Right renal pelvis (tissue), 4 donors: ENCODE results near the gene PKHD1. TPM values are rescaled to one million over a fixed set of nuclear protein-coding genes. Genes with fewer than 3 reads are reported as not detected.
A peak's percentile ranks its signal among the peaks of the same experiment; 100 is the strongest.
"Not testable (repeated sequence)": the region's sequence is repeated elsewhere in the genome, so short reads cannot be mapped to it uniquely, and the experiment has no call there.

Experiments used
- DNase-seq, 4 donors: peaks; one replicate each; pipeline ENCODE4 v3.0.0-alpha.2; 2013; ENCODE audit warnings: low read depth in 4 of 4, low spot score in 3 of 4, missing footprints in 1 of 4
- polyA plus RNA-seq, 4 donors: library from polyadenylated mRNA; unstranded; fragments of 120-200 nt; gene quantifications; one replicate each; pipeline ENCODE4 v1.2.1, GENCODE V29; 2013; ENCODE audit not compliant: insufficient read length in 4 of 4

The PKHD1 gene
- polyA plus RNA-seq, 4 donors: 19.6 to 24.9 (median 22.1) TPM

DNA sequence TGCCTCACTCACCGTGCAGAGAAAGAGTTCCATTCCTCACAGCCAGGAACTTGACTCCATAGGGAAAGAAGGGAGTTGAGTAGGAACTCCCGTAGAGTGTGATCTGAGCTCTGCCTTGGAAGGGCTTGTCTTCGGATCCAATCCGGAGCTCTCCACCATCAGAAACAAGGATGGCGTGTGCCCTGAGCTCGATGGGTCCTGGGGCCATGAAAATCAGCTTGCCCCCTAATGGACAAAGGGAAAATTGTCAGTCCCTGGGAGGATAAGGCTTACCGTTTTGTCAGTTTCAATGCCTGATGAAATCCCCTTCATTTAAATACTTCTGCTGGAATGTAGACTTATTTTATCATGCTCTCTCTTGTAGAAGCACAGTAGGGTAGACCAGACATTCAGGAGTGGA lies 153.3 kb downstream of the PKHD1 start:
- DNase-seq: no peak

DNA sequence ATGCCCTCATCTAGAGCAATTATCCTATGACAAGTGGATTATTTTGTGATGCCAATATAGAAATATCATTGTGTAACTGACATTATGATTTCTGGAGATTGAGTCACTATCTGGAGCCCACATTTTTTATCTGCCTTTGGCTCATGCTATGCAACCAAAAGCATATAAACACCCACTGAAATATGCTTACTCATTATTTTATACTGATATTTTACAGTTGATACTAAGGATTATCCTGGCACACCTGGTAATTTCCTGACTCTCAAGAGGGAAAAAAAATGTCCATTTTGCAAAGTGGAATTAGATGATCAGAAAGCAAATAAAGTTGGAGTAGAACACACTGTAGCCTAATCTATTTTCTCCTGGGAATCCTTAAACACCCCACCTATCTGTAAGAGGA lies 154.5 kb downstream of the PKHD1 start:
- DNase-seq: no peak

DNA sequence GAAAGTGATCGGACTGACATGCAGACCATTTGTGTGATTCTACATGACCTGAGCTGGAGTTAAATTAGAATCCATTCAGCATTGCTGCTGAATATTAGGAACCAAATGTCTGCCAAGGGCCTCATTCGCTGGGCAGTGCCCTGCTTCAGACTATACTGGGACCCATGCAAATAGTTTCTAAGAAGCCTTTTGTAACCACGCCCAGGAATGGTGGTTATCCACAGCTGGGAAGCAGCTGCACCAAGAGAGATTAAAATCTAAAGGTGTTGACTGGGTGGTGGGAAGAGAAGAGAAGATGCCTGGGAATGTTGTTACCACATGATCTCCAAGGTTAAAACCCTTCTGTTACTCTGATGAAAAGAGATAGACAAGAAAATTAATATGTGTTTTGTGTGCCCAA lies 156.8 kb downstream of the PKHD1 start:
- no peak for DNase-seq

DNA sequence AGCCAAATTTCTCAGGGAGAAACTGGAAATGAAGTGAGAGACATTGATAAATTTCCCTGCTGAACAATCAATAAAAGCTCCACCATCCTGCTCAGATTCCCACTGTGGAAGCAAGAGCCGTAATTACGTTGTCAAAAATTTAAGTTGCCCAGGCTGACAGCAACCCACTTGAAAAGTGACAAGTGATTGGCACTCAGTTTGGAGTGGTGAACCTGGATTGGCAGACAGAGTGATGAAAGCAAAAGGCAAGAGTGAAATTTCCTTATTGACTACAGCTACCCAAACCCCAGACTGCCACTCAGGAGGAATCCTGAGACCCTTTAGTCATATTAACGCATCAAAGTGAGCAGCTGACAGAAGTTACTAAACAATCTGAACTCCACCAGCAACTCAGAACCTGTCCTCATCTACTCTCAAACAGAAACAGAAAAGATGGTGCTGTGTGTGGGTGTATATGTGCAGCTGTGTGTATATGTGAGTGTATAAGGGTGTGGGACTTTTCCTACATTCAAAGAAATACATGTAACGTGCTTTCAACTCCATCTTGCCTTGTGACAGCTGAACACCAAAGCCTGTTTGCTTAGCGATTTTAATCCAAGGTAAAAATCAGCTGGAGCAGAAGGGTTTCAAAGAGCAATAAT lies 157.4 kb downstream of the PKHD1 start:
- DNase-seq: no peak

DNA sequence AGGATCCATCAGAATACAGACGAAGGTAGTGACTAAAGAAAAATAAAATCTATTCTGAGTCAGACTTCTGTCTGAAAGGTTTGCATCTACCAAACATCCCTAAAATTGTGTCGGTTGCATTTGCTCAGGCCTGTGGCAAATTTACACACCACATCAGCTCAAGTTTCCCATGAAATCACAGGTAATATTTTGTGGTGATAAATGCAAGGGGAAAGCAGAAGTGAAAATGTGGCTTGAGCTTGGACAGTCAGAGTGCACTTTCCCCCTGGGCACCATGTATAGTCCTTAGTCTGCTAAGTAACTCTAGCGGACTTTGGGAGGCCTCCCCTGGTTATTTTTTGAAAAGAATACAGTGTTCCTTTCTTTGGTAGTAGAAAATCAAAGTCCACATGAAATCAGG lies 159.1 kb downstream of the PKHD1 start:
- no peak for DNase-seq

DNA sequence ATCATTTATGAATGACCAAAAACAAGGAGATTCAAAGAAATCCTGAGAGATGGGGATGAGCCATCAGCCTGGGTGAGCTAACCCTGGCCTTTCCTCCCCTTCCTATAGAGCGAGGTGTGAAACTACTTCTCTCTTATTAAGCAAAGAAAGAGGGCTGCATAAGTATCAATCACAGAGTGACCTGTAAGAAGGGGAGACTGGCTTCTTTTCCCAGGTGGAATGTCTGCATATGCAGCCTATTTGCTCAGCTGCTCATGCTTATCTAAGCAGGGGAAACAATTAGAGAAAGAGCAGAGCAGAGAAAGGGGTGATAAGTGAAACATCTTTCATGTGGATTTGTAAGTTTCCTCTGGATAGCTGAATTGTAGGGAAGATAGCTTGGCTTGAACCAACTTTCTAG lies 160.0 kb downstream of the PKHD1 start:
- no peak for DNase-seq

DNA sequence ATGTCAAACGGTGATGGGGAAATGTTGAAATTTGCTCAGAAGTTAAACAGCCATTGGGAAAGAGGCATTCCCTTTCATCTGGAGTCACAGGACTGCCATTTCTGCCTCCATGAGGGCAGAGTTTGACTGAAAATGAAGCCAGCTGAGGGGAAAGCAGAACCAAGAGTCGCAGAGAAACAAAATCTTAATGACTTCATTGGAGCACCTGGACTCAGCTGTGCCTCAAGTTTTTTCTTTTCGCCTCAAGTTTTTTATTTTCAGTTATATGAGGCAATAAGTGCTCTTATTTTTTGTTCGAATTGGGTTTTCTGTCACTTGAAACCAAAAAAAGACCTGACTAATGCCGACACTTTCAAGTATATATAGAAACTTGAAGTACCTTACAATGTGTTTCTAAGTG lies 161.3 kb downstream of the PKHD1 start:
- no peak for DNase-seq

DNA sequence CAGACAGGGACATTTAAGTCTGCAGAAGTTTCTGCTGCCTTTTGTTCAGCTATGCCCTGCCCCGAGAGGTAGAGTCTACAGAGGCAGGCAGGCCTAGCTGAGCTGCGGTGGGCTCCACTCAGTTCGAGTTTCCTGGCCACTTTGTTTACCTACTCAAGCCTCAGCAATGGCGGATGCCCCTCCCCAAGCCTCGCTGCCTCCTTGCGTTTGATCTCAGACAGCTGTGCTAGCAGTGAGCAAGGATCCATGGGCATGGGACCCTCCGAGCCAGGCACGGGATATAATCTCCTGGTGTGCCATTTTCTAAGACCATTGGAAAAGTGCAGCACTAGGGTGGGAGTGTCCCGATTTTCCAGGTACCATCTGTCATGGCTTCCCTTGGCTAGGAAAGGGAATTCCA lies 164.9 kb downstream of the PKHD1 start:
- DNase-seq: not testable (repeated sequence)

DNA sequence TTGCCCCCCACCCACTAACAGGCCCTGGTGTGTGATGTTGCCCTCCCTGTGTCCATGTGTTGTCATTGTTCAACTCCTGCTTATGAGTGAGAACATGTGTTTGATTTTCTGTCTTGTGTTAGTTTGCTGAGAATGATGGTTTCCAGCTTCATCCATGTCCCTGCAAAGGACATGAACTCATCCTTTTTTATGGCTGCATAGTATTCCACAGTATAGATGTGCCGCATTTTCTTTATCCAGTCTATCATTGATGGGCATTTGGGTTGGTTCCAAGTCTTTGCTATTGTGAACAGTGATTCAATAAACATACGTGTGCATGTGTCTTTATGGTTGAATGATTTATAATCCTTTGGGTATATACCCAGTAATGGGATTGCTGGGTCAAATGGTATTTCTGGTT lies 169.1 kb downstream of the PKHD1 start:
- DNase-seq: not testable (repeated sequence)

DNA sequence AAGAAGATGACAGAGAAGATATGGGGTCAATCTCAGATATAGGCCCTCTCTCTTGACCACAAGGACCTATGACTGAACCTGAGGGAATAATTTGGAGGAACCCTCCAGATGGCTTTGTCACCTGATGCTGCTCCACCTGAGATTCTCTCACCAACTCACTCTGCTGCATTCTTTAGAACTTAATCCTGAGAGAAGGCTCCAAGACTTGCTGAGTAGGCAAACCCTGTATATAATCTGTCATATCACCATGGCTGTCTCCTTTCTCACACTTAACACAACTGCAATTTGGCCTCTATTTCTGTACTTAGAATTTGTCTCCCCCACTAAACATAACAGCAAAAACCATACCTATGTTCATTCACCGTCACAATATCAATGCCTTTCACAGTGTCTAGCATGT lies 172.3 kb downstream of the PKHD1 start:
- DNase-seq: no peak

DNA sequence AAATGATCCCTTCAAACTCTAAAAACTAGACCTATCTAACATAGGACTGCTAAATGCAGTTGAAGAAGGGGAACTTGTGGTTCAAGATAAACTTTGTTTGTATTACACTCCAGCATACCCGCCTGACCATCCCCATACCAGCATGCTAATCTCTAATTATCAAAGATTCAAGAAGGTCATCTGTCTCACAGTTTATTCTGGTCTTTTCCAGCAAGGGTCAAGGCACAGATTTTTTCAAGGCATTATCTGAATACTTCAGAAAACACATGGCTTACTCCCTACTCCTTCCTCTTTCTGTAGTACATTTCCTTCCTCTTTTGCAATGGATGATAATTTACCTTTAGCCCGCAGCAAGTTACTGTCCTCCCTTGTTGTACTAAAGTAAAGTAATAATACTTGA lies 174.1 kb downstream of the PKHD1 start:
- DNase-seq: no peak

DNA sequence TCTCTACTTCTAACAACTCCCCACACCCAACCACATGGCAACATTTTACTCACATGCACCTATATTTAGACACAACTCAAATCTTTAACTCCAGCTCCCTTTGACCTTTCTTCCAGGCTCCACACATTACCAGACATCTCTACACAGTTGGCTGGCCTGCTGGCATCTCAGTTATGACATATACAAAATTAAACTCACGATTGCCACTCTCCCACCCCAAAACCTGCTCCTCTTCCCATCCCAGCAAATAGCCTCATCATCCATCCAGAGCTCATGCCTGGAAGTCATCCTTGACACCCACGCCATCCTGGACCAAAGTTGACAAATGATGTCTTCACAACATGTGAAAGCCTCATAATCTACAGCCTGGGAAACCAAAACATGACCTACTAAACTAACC lies 176.6 kb downstream of the PKHD1 start:
- DNase-seq: peak in 3 of 4 donors; percentile 4 to 16 (median 10)

DNA sequence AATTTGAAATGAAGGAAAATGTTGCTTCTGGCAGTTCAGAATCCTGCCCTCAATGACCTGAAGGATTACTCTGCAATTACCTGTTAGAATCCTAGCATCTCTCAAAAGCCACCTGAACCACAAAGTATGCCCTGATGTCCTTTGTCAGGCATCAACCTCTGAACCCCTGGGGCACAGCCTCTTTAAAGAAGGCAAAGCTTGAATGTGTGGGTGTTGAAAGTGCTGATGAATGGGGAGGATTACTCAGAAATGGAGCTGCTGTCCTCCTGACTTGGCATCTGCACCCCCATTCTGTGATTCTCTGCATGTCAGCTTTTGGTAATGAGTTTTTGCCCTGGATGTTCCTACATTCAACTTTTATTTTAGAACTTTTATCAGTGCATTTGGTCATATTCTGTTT lies 179.2 kb downstream of the PKHD1 start:
- no peak for DNase-seq

DNA sequence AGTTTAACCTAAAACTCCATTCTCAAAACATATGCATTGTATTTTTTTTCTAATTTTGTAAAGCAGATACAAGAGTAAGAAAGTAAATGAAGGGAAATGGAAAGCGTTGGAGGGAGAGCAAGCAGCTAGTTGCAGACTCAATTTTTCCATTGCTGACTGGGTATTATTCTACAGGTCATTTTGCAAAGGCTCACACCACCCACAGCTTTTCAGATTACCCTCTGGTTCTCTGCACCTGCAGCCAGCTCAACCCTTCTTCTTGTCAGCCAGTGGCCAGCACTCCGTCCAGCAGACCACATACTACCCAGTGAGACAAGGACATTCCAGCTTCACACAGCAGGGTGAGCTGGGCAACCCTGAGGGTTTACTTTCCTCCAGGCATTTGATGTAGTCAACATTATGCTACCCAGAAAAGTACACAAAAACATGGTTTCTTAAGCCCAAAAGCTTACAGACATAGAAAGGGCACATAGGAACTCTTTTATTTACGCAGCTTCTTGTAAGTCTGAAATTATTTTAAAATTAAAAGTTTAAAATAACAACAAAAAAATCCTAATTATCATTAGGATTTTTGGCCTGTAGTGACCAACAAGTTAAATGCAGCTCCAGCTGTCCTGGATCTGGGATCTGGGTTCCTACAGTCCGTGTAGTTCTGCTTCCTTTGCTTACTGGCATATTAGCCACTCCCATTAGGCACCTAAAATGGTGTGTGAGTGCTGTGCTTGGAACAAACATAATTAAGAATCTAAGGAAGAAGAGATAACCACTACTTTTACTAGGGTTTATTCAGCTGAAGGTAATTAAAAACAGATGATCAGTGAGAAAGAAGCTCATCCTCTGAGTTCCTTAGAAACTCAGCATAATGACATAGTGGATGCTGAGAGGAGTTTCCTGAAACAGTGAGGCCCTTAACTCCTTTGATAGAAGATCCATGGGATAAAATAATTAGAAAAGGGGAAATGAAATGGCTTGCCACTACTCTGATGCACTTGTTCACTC lies 185.3 kb downstream of the PKHD1 start:
- DNase-seq: no peak

DNA sequence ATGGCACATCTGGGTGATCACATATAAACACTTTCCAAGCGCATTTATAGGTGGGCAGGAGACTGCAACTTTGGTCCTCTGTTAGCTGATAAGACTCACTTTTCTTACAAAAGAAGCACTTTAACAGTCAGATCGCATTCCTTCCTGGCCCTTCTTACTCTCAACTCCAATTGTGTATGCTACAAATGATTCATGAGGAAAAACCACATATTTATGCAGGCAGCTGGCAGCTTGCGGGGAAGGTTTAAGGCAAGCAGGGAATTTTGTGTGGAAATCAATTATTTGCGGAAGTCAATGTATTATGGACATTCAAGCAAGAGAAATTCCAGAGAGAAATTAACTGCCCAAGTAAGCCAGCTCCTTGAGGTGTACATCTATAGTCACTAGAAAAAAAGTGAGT lies 194.0 kb downstream of the PKHD1 start:
- DNase-seq: no peak

DNA sequence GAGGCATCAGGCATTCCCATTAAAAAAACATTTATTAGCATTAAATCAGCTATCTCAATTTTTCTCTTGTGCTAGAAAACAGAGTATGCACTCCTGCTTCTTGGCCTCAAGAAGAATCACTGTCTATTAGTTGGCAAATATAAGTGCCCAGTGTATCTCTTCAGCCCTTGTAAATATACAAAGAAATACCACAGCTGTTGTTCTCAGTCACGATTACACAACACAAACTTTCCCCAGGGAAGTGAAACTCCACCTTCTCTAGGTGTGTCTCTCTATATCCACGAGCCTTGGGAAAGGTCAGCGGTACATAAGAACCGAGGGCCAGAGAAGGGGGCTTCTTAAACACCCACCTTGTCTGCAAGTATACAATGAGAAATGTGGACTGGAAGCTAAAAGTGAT lies 194.7 kb downstream of the PKHD1 start:
- DNase-seq: no peak

DNA sequence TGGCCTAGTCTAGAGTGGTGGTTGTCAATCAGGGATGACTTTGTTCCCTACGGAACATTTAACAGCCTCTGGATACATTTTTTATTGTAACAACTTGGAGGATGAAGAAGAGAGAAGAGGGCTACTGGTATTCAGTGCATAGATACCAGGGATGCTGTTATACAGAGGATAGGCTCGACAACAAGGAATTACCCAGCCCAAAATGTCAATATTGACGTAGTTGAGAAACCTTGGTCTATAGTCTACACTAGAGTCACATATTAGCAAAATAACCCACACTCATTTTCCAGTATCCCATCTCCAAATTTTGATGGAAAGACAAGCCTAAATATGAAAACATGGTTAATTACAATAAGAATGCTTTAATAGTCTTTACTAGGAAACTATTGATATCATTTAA lies 195.1 kb downstream of the PKHD1 start:
- DNase-seq: no peak

DNA sequence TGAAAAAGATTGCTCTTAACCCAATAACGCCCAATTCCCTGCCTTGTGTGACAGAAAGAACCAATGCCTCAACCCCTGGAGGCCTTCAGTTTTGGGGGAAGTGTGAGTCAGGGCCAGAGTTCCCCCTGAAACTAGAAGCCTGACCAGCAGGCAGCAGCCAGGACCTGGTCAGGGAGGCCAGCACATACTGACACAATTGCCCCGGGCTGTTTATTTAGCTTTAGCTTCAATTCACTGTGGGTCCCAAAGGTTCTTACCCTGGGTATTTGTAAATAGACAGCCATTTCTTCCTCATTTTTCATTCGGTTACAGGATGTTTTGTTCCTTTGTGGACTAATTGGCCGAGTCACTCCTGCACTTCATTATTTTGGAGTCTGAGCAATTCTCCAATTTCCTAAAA lies 195.6 kb downstream of the PKHD1 start:
- no peak for DNase-seq

DNA sequence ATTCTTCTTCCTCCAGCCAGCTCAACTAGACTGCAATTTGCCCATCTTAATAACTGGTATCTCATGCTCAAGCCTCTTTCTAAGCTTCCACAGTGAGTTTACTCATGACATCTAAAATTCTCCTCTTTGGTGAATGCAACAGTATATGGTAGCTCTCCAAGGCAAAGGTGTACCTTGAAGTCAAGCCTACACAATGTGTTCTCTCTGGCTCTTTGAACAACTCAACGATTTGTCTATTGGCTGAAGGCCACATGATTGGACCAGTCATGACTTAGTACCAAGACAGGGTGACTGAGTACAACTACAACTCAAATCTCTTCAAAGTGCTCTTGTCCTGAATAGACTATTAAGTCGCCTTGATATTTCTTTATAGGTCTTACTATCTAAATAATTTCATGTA lies 199.6 kb downstream of the PKHD1 start:
- no peak for DNase-seq

DNA sequence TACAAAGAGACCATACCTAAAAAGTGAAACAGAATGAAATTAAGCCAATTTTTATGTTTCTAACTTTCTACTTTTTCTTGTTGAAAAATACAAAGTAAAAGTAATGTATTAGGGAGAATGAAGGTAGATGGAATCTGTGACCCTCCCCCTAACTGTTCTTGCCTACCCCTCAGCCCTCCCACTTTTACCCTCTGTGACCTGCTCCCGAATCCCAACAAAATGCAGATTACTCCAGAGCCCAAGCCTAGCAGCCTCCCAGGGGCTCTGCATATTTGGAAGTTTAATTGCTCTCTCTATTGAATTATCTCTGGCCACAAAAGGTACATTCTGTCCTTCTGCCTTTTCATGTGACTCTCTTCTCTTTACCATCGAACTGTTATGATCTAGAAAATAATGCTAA lies 201.5 kb downstream of the PKHD1 start:
- DNase-seq: no peak

DNA sequence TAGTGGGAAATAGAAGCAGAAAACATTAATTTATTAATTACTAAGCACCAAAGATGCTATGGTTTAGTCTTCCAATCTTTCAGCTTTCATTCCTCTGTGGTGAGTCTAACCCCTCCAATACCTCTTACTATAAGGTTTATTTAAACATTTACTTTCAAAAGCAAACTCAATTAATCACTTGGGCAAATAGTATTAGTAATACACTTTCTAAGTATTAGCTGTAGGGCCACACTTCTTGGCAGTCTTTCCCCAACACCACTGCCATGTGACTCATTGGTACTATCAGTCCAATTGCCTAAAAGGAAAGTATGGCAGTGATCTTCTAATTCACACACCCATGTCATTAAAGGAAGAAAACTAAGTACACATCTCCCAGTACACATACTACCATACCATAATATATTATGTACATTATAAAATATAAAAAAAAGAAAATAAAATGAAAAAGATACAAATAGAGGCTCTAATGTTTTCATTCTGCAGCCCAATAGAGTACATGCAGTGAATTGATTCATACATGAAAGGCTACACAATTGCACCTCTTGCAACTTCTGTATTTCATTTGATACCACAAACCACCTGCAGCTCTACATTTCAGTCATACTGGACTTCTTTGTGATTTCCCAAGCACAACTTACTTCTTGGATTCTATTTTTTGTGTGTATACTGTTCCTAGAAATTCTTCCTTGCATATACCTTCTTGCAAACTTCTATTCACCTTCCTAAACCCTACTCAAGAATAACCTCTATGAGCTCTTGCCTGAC lies 218.6 kb downstream of the PKHD1 start:
- no peak for DNase-seq
